ENCODE results near the gene UNC13B. TPM values are rescaled to one million over a fixed set of nuclear protein-coding genes. Genes with fewer than 3 reads are reported as not detected.

UNC13B gene
- total and polyA plus RNA-seq, 2 of the 8 experiments (the other 6 are each of a cell fraction or from before 2014, with no cell fraction given), result 23.1 to 51.7 TPM

DNA sequence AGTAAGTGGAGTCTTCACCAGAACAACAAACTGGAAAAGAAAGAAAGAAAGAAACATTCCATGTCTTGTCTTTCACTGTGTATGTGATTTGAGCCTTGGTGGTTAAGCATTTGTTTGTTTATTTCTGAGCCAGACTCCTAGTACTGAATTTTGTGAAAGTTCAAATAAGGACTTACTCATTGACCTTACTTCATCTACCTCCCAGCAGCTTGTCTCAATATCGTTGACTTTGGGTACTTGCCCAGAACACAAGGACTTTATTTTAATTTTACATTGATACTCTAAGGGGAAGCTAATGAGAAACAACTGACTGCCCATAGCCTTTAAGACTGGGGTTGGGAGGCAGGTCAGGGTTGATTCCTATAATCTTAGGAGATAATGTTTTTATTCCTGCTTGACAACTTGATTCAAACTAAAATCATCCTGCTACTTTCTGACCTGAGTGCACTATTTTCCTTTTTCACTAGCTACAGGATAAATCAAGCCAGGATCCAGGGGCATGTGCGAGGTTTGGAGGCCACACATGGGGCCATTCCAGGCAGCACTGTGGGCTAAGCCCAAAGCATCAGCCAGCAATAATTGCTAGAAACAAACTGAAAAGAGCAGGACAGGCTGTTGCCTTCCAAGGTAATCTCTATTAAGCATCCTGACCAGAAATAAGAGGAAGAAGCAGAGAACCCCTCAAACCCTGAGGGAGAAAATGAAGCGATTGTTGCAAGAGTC is 189.2 kb downstream of the UNC13B start:
- H3K36me3 ChIP-seq (ENCODE audit: control insufficient read depth in 2 of 4, insufficient read depth in 4 of 4, low read length in 3 of 4), result no peaks in the 10 kb centered on the region
- H3K23me2 ChIP-seq (ENCODE audit: low read depth, low read length), result no peaks in the 10 kb centered on the region
- H2BK12ac ChIP-seq (ENCODE audit: low read depth, low read length), result no peak overlapping the region
- H4K20me1 ChIP-seq (replicated peaks in 1 of 2; ENCODE audit: control insufficient read depth in 1 of 2, insufficient read depth in 2 of 2, low read length in 2 of 2), result no peaks in the 10 kb centered on the region
- no peaks in the 10 kb centered on the region for H3K27me3 ChIP-seq (replicated peaks in 1 of 4; ENCODE audit: control insufficient read depth in 3 of 4, extremely low read depth in 1 of 4, insufficient read depth in 3 of 4, low read length in 3 of 4)
- H3K4me1 ChIP-seq (replicated peaks in 1 of 4; ENCODE audit: control insufficient read depth in 3 of 4, insufficient read depth in 4 of 4, low read length in 3 of 4), result no peaks in the 10 kb centered on the region
- H3K4ac ChIP-seq (replicated peaks; ENCODE audit: insufficient read length, low read depth, low read length), result no peak overlapping the region
- DNase-seq (ENCODE audit: low read depth in 1 of 2, low spot score in 2 of 2) (no peak), FAIRE-seq (no peak)
- no peak overlapping the region for H3K9ac ChIP-seq (replicated peaks in 1 of 4; ENCODE audit: extremely low read depth in 1 of 4, low read depth in 3 of 4, low read length in 3 of 4)
- H3K14ac ChIP-seq (ENCODE audit: insufficient read length), result no peak overlapping the region
- H3K27ac ChIP-seq (ENCODE audit: low read depth, low read length), result no peak overlapping the region
- no peak overlapping the region for H3K4me3 ChIP-seq (ENCODE audit: extremely low read depth in 1 of 4, insufficient read depth in 2 of 4, low read depth in 3 of 4, low read length in 4 of 4)
- H2BK120ac ChIP-seq (replicated peaks; ENCODE audit: low read depth, low read length), result no peak overlapping the region
- H2BK20ac ChIP-seq (ENCODE audit: low read length), result no peak overlapping the region
- no peak overlapping the region for H2BK5ac ChIP-seq (ENCODE audit: low read depth, low read length)
- H3K56ac ChIP-seq (replicated peaks; ENCODE audit: insufficient read length, low read depth, low read length), result no peak overlapping the region
- no peak for TF ChIP-seq FOSL1 (IDR thresholded peaks at IDR 0.05; ENCODE audit: insufficient read depth, low read depth, low read length)
- no peaks in the 10 kb centered on the region for H3K9me3 ChIP-seq (ENCODE audit: insufficient read depth in 2 of 2, low read depth in 1 of 2, low read length in 1 of 2)
- H2AK5ac ChIP-seq (ENCODE audit: low read depth, low read length), result no peak overlapping the region
- H4K5ac ChIP-seq (ENCODE audit: insufficient read length, low read depth, low read length), result no peak overlapping the region
- H3K23ac ChIP-seq (ENCODE audit: insufficient read length), result no peak overlapping the region
- H3K79me1 ChIP-seq (ENCODE audit: low read depth, low read length), result no peaks in the 10 kb centered on the region; the same call in 1 of the 2 replicates
- no peak overlapping the region for H2BK15ac ChIP-seq (ENCODE audit: low read length)
- H3K4me2 ChIP-seq (ENCODE audit: insufficient read depth in 1 of 2, low read depth in 2 of 2, low read length in 2 of 2), result no peak overlapping the region
- no peak overlapping the region for H4K8ac ChIP-seq (ENCODE audit: extremely low read depth, insufficient read depth, low read length)
- ChIA-PET CTCF (ENCODE audit: partially characterized antibody) (interaction anchor here (0.7 kb wide), 1 partner anchor 9 kb away, joined by 3 read pairs; no protein-coding TSS in a partner anchor), POLR2A (ENCODE audit: partially characterized antibody) (interaction anchor here (1.0 kb wide), 1 partner anchor 12 kb away, joined by 4 read pairs; no protein-coding TSS in a partner anchor)
- no peak overlapping the region for H4K91ac ChIP-seq (replicated peaks; ENCODE audit: insufficient read length, low read length)
- 98% methylated on average over 3 of the region's 3 CpGs; no CpG with 5 or more reads in 1 of the 2 experiments for WGBS, 2 experiments (ENCODE audit: extremely low coverage in 1 of 2, insufficient coverage in 1 of 2, insufficient read length in 1 of 2, insufficient replicate concordance in 2 of 2, low coverage in 1 of 2, low lambda C conversion rate in 2 of 2, missing lambda C conversion rate in 1 of 2)
- H2AFZ ChIP-seq (ENCODE audit: low read length), result no peak overlapping the region
- no peaks in the 10 kb centered on the region for H3K79me2 ChIP-seq (ENCODE audit: control insufficient read depth in 1 of 2, insufficient read depth in 2 of 2, low read length in 2 of 2)
- no peak overlapping the region for H3K18ac ChIP-seq (ENCODE audit: extremely low read depth, low read length)
